Left renal pelvis (tissue), 4 donors: ENCODE data around the gene MPHOSPH9. TPM values are rescaled to one million over a fixed set of nuclear protein-coding genes. Genes with fewer than 3 reads are reported as not detected.

Experiments used
- DNase-seq, 4 donors: peaks; one replicate each; pipeline ENCODE4 v3.0.0-alpha.2; 2013; ENCODE audit warnings: low read depth in 4 of 4, low spot score in 3 of 4
- polyA plus RNA-seq, 4 donors: library from polyadenylated mRNA; unstranded; fragments of 120-200 nt; gene quantifications; one replicate each; pipeline ENCODE4 v1.2.1, GENCODE V29; 2013; ENCODE audit not compliant: insufficient read length in 4 of 4

The MPHOSPH9 gene
- polyA plus RNA-seq, 4 donors = 26.5 to 34.8 (median 33.0) TPM

GRCh38 chr12:123150744-123151456 is 82.0 kb downstream of the MPHOSPH9 start, which contains the start of gene PITPNM2:
TSS of gene PITPNM2 (minus strand) at chr12:123151090. CDS start at chr12:123034590, 116,500 bp downstream.
- no peak for DNase-seq

- no peak for DNase-seq
These were observed 82.6 kb downstream of the MPHOSPH9 start for GRCh38 chr12:123150275-123150743.

- no peak for DNase-seq
These were observed 83.3 kb downstream of the MPHOSPH9 start for GRCh38 chr12:123149501-123150274.

- DNase-seq = no peak
These were observed 83.9 kb downstream of the MPHOSPH9 start for GRCh38 chr12:123149088-123149487.

GRCh38 chr12:123148655-123149054 is 84.3 kb downstream of the MPHOSPH9 start:
- no peak for DNase-seq

- no peak for DNase-seq
These were observed 84.7 kb downstream of the MPHOSPH9 start for GRCh38 chr12:123148223-123148622.

GRCh38 chr12:123145211-123145610 is 87.7 kb downstream of the MPHOSPH9 start:
- DNase-seq = no peak

GRCh38 chr12:123143736-123144461 is 89.0 kb downstream of the MPHOSPH9 start:
- DNase-seq = no peak

- DNase-seq = no peak
These were observed 89.8 kb downstream of the MPHOSPH9 start for GRCh38 chr12:123142921-123143735.

GRCh38 chr12:123142518-123142840 is 90.5 kb downstream of the MPHOSPH9 start:
- no peak for DNase-seq

- no peak for DNase-seq
These were observed 91.1 kb downstream of the MPHOSPH9 start for GRCh38 chr12:123141615-123142517.

- DNase-seq = no peak
These were observed 92.0 kb downstream of the MPHOSPH9 start for GRCh38 chr12:123140676-123141614.

GRCh38 chr12:123139926-123140675 is 92.8 kb downstream of the MPHOSPH9 start:
- no peak for DNase-seq

GRCh38 chr12:123135688-123136087 is 97.3 kb downstream of the MPHOSPH9 start:
- no peak for DNase-seq

GRCh38 chr12:123134826-123135225 is 98.1 kb downstream of the MPHOSPH9 start:
- DNase-seq = no peak

- no peak for DNase-seq
These were observed 98.7 kb downstream of the MPHOSPH9 start for GRCh38 chr12:123134271-123134671.

- no peak for DNase-seq
These were observed 99.2 kb downstream of the MPHOSPH9 start for GRCh38 chr12:123133701-123134100.
